SU-DHL-6 (cell line): Measurements from ENCODE around the gene MAGEB18.

Source experiments
- H2AFZ ChIP-seq: fragments of 200-600 bp; sonication (generic); 2 replicates; pipeline ENCODE4 v1.6.1; 2014; ENCODE audit warnings: low read depth, mild to moderate bottlenecking, moderate library complexity, mixed read lengths, antibody characterized with exemption, low read length; ENCODE audit not compliant: severe bottlenecking
- H3F3A ChIP-seq: fragments of 200-600 bp; shearing (Covaris generic); 2 replicates; pipeline ENCODE4 v1.6.0; 2016; ENCODE audit warnings: antibody characterized with exemption, mild to moderate bottlenecking; ENCODE audit not compliant: insufficient read depth
- H3K27ac ChIP-seq: fragments of 200-600 bp; sonication (generic); 2 replicates; pipeline ENCODE4 v1.5.1; 2016; ENCODE audit warnings: low read depth, mild to moderate bottlenecking, low read length, moderate library complexity, mixed read lengths
- H3K27me3 ChIP-seq: fragments of 200-600 bp; sonication (generic), shearing (Covaris generic); 2 replicates; pipeline ENCODE4 v1.6.0; 2014; ENCODE audit warnings: mild to moderate bottlenecking, low read length
- H3K36me3 ChIP-seq: fragments of 200-600 bp; sonication (generic); 2 replicates; pipeline ENCODE4 v1.6.1; 2014; ENCODE audit warnings: mild to moderate bottlenecking, low read length, mixed read lengths
- H3K4me2 ChIP-seq: fragments of 300-600, 200-600 bp; shearing (Covaris generic), sonication (generic); 2 replicates; pipeline ENCODE4 v1.6.0; 2014; ENCODE audit warnings: low read length, low read depth, mild to moderate bottlenecking; ENCODE audit not compliant: poor library complexity, severe bottlenecking
- H3K4me3 ChIP-seq: fragments of 200-600 bp; sonication (generic); 2 replicates; pipeline ENCODE4 v1.5.1; 2014; ENCODE audit warnings: antibody characterized with exemption, low read length, mild to moderate bottlenecking, mixed read lengths; ENCODE audit not compliant: insufficient read depth, poor library complexity, severe bottlenecking
- H3K79me2 ChIP-seq: fragments of 200-600 bp; sonication (generic); 2 replicates; pipeline ENCODE4 v1.6.1; 2014; ENCODE audit warnings: mild to moderate bottlenecking, low read length, moderate library complexity; ENCODE audit not compliant: insufficient read depth
- H3K9ac ChIP-seq: fragments of 200-600 bp; sonication (generic); 2 replicates; pipeline ENCODE4 v1.7.0; 2014; ENCODE audit warnings: mild to moderate bottlenecking, low read length
- H3K9me2 ChIP-seq: fragments of 200-600 bp; sonication (generic); replicated peaks from 2 replicates; pipeline ENCODE4 v1.6.1; 2014; ENCODE audit warnings: low read length; ENCODE audit not compliant: insufficient read depth
- H3K9me3 ChIP-seq: fragments of 200-600 bp; sonication (generic); 2 replicates; pipeline ENCODE4 v1.6.1; 2014; ENCODE audit warnings: low read length, mixed read lengths; ENCODE audit not compliant: insufficient read depth
- H4K20me1 ChIP-seq: fragments of 200-600 bp; sonication (generic); 2 replicates; pipeline ENCODE4 v1.6.1; 2014; ENCODE audit warnings: low read depth, mild to moderate bottlenecking, antibody characterized with exemption, low read length, moderate library complexity, mixed read lengths
- CTCF ChIP-seq: fragments of 200-600 bp; sonication (generic); IDR thresholded peaks from one replicate; pipeline ENCODE4 v1.5.1; 2017; ENCODE audit warnings: antibody characterized with exemption, mild to moderate bottlenecking, low read length, moderate library complexity; ENCODE audit not compliant: insufficient read depth, poor library complexity, severe bottlenecking
- EZH2phosphoT487 ChIP-seq: fragments of 200-600 bp; sonication (generic), shearing (Covaris generic); conservative IDR thresholded peaks from 2 replicates; pipeline ENCODE4 v1.6.1; 2018; ENCODE audit warnings: mild to moderate bottlenecking, antibody characterized with exemption, low read length, moderate library complexity, mixed read lengths

Gene MAGEB18

GRCh38 chrX:26138274-26138673, at the start of gene MAGEB18:
MAGEB18 (plus strand) TSS chrX:26138343; CDS start chrX:26138986, 643 bp downstream.
- Histone ChIP-seq H2AFZ (no peak within 1 kb of the TSS), H3K9me2 (no peaks in the 10 kb centered on the region), H3K27ac (no peak within 1 kb of the TSS), H3K9ac (no peak within 1 kb of the TSS), H4K20me1 (no peaks in the 10 kb centered on the region), H3K36me3 (no peaks in the 10 kb centered on the region), H3K79me2 (no peaks in the 10 kb centered on the region), H3K4me2 (no peak within 1 kb of the TSS), H3K4me3 (no peak within 1 kb of the TSS), H3K27me3 (no peaks in the 10 kb centered on the region), H3K9me3 (no peaks in the 10 kb centered on the region), H3F3A (no peaks in the 10 kb centered on the region)
- TF ChIP-seq EZH2phosphoT487 (no peak), CTCF (no peak)

GRCh38 chrX:26100421-26100920, 37.7 kb upstream of the MAGEB18 start:
- H3K36me3 ChIP-seq: no peaks in the 10 kb centered on the region
- no peaks in the 10 kb centered on the region for H3K27me3 ChIP-seq
- no peak overlapping the region for H3K4me3 ChIP-seq
- no peak for TF ChIP-seq EZH2phosphoT487
- no peak for TF ChIP-seq CTCF
- H3K9me3 ChIP-seq: no peaks in the 10 kb centered on the region
- no peaks in the 10 kb centered on the region for H4K20me1 ChIP-seq
- H3K9ac ChIP-seq: no peak overlapping the region
- no peaks in the 10 kb centered on the region for H3F3A ChIP-seq
- H2AFZ ChIP-seq: no peak overlapping the region
- H3K27ac ChIP-seq: no peak overlapping the region
- no peak overlapping the region for H3K4me2 ChIP-seq
- no peaks in the 10 kb centered on the region for H3K9me2 ChIP-seq
- H3K79me2 ChIP-seq: no peaks in the 10 kb centered on the region

- no peak overlapping the region for H3K4me3 ChIP-seq
- no peaks in the 10 kb centered on the region for H3K27me3 ChIP-seq
- no peaks in the 10 kb centered on the region for H3K9me2 ChIP-seq
- no peak overlapping the region for H3K27ac ChIP-seq
- no peaks in the 10 kb centered on the region for H3K9me3 ChIP-seq
- H3K9ac ChIP-seq: no peak overlapping the region
- no peak overlapping the region for H3K4me2 ChIP-seq
- no peaks in the 10 kb centered on the region for H3K79me2 ChIP-seq
- no peaks in the 10 kb centered on the region for H4K20me1 ChIP-seq
- H3K36me3 ChIP-seq: no peaks in the 10 kb centered on the region
- no peak overlapping the region for H2AFZ ChIP-seq
- TF ChIP-seq EZH2phosphoT487: no peak
- no peak for TF ChIP-seq CTCF
- no peaks in the 10 kb centered on the region for H3F3A ChIP-seq
These were observed 29.0 kb upstream of the MAGEB18 start for GRCh38 chrX:26109142-26109541.
